Esophagus squamous epithelium (tissue), 4 donors: ENCODE measurements around the gene FGFRL1.

ENCODE experiments used
- POLR2A ChIP-seq, 4 donors: fragments of 450-650 bp; IDR thresholded peaks; one replicate each; pipeline ENCODE4 v1.6.1; 2017; ENCODE audit warnings: antibody characterized with exemption in 4 of 4, mild to moderate bottlenecking in 4 of 4, moderate library complexity in 3 of 4
- TF ChIP-seq, protein P1 (sequence below), 6 experiments: fragments of 450-650 bp in 4 of 6; fragments of 200-600 bp in 2 of 6; sonication (generic) in 2 of 6; IDR thresholded peaks; one replicate each; pipeline ENCODE4 v1.5.1; 2016 to 2019; ENCODE audit warnings: antibody characterized with exemption in 6 of 6, mild to moderate bottlenecking in 4 of 6, moderate library complexity in 4 of 6

- no peak for TF ChIP-seq POLR2A (IDR thresholded peaks at IDR 0.05)
- TF ChIP-seq, protein P1, sequence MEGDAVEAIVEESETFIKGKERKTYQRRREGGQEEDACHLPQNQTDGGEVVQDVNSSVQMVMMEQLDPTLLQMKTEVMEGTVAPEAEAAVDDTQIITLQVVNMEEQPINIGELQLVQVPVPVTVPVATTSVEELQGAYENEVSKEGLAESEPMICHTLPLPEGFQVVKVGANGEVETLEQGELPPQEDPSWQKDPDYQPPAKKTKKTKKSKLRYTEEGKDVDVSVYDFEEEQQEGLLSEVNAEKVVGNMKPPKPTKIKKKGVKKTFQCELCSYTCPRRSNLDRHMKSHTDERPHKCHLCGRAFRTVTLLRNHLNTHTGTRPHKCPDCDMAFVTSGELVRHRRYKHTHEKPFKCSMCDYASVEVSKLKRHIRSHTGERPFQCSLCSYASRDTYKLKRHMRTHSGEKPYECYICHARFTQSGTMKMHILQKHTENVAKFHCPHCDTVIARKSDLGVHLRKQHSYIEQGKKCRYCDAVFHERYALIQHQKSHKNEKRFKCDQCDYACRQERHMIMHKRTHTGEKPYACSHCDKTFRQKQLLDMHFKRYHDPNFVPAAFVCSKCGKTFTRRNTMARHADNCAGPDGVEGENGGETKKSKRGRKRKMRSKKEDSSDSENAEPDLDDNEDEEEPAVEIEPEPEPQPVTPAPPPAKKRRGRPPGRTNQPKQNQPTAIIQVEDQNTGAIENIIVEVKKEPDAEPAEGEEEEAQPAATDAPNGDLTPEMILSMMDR (IDR thresholded peaks at IDR 0.05) = no peak
These were observed 18.1 kb upstream of the FGFRL1 start, which contains the start of gene SLC26A1 for GRCh38 chr4:993111-994029.
